GM10847 (cell line): ENCODE data around the gene CDK13.

Experiments
- POLR2A ChIP-seq: IDR thresholded peaks from 2 replicates; pipeline ENCODE4 v1.6.1; 2011; ENCODE audit not compliant: insufficient read length; ENCODE audit errors: extremely low read depth

CDK13 gene

GRCh38 chr7:40102897-40103296, 152.8 kb downstream of the CDK13 start:
- no peak for TF ChIP-seq POLR2A

DNA sequence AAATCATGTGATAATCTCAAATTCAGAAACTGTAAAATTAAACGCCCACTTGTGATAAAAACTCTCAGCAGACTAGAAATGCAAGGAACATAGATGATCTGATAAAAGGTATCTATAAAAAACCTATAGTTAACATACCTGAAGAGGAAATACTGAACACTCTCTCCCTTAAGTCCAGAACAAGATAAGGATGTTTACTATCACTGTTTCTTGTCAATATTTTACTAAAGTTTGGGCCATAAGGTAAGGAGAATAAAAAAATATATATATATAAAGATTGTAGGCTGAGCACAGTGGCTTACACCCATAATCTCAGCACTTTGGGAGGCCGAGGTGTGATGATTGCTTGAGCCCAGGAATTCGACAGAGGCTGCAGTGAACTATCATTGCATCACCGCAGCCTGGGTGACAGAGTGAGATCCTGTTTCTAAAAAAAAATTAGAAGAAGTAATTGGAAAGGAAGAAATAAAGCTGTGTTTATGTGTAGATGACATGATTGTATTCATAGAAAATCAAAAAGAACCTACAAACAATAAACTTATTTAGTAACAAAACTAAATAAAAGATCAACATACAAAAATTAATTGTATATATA, 155.9 kb downstream of the CDK13 start:
- no peak for TF ChIP-seq POLR2A

DNA sequence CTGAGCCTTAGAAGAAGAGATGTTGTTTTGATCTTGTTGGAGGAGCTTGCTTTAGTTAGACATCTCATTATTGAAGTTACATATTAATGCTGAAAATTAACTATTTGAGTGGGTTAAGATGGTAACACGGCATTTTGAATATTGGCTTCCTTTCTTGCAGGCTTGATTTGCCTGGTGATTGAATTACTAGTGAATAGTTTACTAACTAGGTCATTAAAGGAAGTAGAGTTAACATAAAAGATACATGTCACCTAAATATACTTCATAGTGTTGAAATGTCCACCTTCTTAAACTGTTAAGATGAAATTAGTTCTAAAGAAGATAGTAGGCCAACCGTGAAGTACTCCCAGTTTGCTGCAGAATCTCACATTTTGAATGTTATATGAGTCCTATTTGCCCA, 165.9 kb downstream of the CDK13 start:
- no peak for TF ChIP-seq POLR2A

DNA sequence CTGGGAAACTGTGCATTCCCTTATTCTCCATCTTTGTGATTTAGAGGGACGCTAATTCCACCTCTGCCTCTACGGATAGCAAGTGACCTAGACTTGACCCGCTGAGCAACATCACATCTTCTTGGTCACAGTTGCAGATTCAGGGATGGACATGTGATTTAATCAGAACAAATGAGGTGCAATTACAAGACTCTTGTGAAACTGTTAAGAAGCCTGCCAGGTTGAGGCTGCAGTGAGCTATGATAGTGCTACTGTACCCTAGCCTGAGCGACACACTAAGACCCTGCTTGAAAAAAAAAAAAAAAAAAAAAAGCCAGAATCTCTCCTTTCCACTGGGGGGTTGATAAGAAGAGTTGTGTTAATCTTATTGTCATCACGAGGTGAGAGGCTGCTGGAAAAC, 170.0 kb downstream of the CDK13 start:
- TF ChIP-seq POLR2A = no peak

GRCh38 chr7:40122940-40123254, 172.8 kb downstream of the CDK13 start:
- TF ChIP-seq POLR2A = no peak

DNA sequence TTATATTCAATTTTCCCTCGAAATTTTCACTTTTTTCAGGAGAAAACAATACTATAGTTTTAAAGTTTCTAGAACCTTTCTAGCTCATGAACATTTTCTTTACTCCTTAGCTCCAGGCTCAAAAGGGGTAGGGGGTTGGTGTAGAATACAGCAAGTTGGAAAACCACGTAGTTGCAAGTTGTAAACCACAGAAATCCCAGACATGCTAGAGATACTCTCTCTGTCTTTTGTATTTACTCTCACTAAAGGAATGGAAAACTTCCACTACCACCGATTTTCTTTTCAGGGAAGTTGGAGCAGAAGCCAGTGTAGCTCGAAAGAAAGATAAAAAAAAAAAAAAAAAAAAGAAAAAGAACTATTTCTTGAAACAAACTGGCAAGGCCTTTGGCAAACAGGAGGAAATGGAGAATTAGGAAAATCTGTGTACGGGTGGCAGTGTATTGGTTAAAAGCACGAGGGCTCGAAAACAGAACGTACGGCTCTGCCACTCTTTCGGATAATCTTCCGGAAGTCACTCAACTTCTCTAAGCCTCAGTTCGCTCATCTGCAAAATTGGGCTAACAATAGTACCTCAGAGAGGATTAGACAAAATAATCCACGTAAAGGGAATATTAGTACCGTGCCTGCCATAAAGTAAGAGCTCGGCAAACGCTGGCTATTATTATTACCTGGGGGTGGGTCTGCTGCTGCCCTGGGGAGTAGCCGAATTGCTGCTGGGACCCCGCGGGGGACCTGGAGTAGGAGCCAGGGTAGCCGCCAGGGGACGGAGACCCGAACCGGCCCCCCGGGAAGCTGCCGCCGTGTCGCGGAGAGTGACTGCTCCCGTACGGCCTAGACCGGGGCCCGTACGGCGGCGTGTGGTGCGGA, 183.7 kb downstream of the CDK13 start:
- TF ChIP-seq POLR2A = no peak

GRCh38 chr7:40134428-40135316, 184.6 kb downstream of the CDK13 start, which contains the start of the genes MPLKIP and SUGCT:
Gene MPLKIP (minus strand): TSS chr7:40134622. CDS start chr7:40134567, 55 bp downstream.
Gene SUGCT (plus strand): TSS chr7:40135005.
- TF ChIP-seq POLR2A = peak; percentile 59

- TF ChIP-seq POLR2A = no peak
Measured at GRCh38 chr7:40135317-40135610, 185.2 kb downstream of the CDK13 start.

DNA sequence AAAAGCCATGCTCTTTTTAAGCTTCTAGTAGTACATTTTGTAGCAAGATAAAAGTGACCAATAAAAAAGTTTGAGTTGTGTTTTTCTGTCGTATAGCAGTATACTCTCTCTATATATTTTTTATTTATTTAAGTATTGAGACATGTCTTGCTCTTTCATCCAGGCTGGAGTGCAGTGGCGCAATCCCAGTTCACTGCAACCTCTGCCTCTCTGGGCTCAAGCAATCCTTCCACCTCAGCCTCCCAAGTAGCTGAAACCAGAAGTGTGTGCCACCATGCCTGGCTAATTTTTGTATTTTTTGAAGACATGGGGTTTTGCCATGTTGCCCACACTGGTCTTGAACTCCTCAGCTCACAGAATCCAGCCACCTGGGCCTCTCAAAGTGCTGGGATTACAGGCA, 187.5 kb downstream of the CDK13 start:
- no peak for TF ChIP-seq POLR2A

DNA sequence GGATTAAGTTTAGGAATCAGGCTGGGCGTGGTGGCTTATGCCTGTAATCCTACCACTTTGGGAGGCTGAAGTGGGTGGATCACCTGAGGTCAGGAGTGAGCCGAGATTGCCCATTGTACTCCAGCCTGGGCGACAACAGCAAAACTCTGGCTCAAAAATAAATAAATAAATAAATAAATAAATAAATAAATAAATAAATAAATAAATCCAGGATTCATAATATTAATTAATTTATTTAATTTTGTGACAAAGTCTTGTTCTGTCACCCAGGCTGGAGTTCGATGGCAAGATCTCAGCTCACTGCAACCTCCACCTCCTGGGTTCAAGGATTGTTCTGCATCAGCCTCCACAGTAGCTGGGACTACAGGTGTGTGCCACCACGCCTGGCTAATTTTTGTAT, 188.9 kb downstream of the CDK13 start:
- no peak for TF ChIP-seq POLR2A

- no peak for TF ChIP-seq POLR2A
Measured at GRCh38 chr7:40147371-40148246, 197.6 kb downstream of the CDK13 start.

GRCh38 chr7:40148671-40149070, 198.6 kb downstream of the CDK13 start:
- no peak for TF ChIP-seq POLR2A
